ENCODE measurements around the gene KLF7.
"Not testable (repeated sequence)": the region's sequence is repeated elsewhere in the genome, so short reads cannot be mapped to it uniquely, and the experiment has no call there.

KLF7 gene

GRCh38 chr2:207066166-207066565, 99.6 kb downstream of the KLF7 start:
- no peak for DNase-seq (ENCODE audit: low read depth in 3 of 3)

DNA sequence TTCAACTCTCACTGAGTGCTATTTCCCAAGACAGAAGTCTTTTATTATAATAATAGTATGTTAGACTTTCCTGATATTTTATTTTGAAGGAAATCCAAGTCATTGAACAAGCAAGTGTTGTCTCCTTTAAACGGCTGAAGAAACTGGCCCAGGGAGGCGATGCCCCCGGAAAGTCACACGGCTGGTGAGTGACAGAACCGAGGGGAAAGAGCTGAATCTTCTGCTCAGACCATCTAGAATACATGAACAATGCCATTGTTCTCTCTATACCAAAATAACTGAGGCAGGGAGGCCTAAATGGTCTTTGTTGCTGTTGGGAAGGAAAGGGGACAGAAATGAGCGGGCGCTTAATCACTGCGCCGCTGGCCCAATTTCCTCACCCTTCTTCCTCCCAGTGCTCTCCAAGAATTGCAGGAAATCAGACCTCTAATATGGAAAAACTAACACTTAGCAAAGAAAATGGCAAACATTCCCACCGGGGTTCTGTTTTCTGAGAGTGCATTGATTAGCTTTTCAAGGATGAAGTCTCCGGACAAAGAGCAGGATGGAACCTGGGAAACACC, 101.5 kb downstream of the KLF7 start:
- DNase-seq (ENCODE audit: low read depth in 3 of 3), result no peak

DNA sequence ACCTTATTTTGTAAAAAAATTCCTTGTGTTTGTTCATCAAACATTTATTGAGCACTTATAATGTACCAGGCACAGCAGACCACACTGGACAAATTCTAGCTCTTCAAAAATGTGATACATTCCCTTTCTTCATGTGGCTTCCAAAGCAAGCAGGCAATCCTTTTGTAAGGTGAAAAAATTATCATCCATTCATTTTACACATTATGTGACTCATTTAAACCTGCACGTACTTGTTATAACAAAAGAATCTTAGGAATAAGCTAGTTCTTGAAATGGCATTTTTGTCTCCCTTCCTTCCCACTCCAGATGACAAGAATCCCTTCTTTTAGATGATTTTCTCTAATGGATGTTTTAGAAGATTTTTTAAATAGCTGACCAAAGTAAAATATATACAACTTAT, 104.6 kb downstream of the KLF7 start:
- DNase-seq (ENCODE audit: low read depth in 3 of 3), result no peak

- DNase-seq (ENCODE audit: low read depth in 3 of 3), result no peak
Measured at GRCh38 chr2:207055257-207055656, 110.5 kb downstream of the KLF7 start.

DNA sequence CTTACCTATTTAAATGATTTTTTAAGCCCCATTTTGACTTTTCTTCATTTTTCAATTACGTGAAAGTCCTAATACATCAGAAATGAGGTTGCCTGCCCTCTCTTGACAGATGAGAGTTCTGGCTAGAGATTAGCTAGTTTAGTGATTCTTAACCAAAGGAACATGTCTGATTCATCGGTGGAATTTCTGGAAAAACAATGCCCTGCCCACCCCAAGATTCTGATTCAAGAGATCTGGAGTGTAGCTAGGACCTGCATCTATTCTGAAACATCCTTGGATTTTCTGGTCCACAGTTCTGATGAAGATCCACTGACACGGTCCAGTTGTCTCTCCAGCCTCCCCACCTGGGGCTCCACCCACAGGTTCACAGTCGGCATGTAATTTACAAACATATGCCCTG, 111.2 kb downstream of the KLF7 start:
- no peak for DNase-seq (ENCODE audit: low read depth in 3 of 3)

GRCh38 chr2:207051385-207051965, 114.3 kb downstream of the KLF7 start:
- DNase-seq (ENCODE audit: low read depth in 3 of 3), result no peak

DNA sequence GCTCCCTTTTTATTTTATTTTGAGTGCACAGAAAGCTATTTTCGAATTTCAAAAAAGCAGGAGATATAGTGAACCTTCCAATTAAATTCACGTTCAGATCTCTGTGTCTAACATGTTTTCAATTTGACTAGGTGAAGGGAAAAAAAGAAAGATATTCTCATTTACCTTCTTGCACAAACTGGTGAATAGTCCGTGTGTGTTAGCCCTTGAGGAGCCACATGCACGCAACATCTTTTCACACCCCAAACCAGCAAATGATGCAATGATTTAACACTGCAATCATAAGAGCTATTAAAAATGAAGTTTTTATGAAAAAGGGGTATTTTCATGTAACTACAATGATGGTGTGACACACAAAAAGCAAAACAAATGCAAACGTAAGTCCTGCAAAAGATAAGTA, 116.6 kb downstream of the KLF7 start:
- no peak for DNase-seq (ENCODE audit: low read depth in 3 of 3)

DNA sequence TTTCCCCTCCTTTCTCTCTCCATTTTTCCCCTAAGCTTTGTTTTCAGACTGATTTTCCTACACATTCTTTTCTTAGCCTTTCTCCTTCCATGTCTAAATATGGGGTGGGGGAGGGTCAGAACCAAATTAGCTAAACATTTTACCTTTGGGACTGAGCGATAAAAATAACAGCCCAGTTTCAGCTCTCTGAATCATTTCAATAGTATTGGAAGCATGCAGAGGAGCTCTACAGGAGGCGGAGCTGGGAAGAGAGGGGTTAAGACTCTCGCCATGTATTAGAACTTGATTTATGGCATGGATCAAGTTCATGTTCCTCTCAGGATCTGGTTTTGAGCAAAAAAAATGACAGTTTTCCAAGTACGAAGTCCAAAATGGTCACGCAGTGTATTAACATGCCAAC, 117.3 kb downstream of the KLF7 start:
- no peak for DNase-seq (ENCODE audit: low read depth in 3 of 3)

DNA sequence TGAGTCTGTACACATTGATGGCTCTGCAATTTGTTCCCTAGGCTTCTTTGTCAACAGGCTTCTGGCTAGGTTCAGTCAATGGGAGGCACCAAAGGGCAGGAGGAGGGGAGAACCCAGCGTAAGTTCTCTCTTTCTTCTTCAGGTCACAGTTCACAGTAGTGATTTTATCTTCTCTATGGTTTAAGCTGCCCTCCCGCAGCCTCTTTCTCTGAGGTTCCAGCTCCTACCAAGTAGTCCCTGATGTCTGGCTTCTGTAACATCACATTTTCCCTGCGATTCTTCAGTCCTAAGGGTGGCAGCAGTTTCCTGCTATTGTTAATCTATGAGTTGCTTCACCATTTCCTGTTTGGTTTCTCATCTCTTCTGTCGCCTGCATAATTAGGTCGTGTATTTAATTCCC, 119.0 kb downstream of the KLF7 start:
- DNase-seq (ENCODE audit: low read depth in 3 of 3), result peak in 2 of 3 experiments; percentile 1 to 3

- DNase-seq (ENCODE audit: low read depth in 3 of 3), result no peak
Measured at GRCh38 chr2:207045531-207045930, 120.2 kb downstream of the KLF7 start.

GRCh38 chr2:207044379-207045362, 121.1 kb downstream of the KLF7 start:
- no peak for DNase-seq (ENCODE audit: low read depth in 3 of 3)

GRCh38 chr2:207042841-207043240, 122.9 kb downstream of the KLF7 start:
- DNase-seq (ENCODE audit: low read depth in 3 of 3), result no peak

DNA sequence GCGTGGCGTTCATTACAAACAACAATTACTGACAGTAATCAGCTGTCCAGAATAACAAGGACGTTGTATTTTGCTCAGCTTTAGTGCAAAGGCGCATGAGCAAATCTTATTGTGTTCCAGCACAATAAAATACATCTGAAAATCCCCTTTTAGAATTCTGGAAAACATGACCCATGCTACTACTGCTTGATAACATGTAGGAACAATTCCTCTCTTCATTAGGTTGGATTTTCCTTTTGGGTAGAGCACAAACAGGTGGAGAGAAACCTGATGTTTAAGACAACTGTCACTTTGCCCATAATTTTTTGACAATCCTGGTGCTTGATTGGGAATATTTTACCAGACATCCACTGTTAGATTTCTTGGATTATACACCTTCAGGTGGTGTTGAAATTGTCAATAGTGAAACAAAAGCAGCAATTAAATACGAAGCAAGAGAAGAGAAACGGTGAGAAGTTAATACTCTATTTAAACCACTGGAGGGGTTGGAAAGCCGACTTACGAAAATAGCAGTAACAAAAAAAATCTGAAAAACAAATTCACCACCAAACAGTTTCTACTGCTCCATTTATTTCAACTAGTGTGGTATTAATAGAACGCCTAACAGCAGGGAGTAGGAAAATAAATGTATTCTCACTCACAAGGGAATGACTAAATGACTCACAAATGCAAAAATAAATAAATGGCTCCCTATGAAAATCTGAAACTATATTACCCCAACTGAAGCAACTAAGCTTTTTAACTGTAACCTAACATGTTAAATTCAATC, 123.8 kb downstream of the KLF7 start:
- DNase-seq (ENCODE audit: low read depth in 3 of 3), result no peak

GRCh38 chr2:207041279-207041678, 124.5 kb downstream of the KLF7 start:
- no peak for DNase-seq (ENCODE audit: low read depth in 3 of 3)

DNA sequence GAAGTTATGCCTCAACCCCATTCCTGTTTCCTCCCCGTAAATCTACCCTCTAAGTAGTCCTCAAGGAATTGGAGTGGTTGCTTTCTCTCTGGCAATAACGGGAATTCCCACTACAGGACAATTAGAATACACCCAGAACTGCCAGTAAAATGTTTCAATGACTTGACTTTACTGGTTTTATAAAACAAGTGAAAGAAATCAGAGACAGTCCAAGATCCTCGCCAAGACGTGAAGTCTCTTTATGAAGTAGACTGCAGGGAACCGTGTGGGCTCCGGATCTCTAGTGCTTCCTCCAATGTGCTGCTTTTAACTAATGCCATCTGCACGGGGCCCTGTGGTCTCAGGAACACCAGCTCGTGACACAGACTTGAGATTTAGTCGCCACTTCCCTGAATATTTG, 125.1 kb downstream of the KLF7 start:
- no peak for DNase-seq (ENCODE audit: low read depth in 3 of 3)

- no peak for DNase-seq (ENCODE audit: low read depth in 3 of 3)
Measured at GRCh38 chr2:207039225-207039624, 126.5 kb downstream of the KLF7 start.

DNA sequence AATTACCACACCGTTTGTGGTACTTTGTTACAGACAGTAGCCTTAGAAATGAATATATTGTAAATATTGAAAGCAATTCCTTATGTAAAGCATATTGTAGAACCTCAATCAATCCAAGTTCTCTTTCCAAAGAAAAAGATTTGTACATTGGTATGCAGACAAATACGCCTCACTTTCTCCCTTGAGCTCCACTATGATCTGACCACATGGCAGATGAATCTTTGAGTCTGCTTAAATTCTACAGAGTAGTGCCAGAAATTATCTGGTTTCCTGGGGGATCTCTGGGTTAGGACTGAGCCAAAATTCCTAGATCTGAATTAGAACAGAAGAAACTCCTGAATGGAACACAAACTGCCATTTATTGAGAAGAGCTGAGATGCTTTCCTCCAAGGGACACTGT, 127.4 kb downstream of the KLF7 start:
- no peak for DNase-seq (ENCODE audit: low read depth in 3 of 3)

GRCh38 chr2:207037896-207038295, 127.9 kb downstream of the KLF7 start:
- DNase-seq (ENCODE audit: low read depth in 3 of 3), result no peak

DNA sequence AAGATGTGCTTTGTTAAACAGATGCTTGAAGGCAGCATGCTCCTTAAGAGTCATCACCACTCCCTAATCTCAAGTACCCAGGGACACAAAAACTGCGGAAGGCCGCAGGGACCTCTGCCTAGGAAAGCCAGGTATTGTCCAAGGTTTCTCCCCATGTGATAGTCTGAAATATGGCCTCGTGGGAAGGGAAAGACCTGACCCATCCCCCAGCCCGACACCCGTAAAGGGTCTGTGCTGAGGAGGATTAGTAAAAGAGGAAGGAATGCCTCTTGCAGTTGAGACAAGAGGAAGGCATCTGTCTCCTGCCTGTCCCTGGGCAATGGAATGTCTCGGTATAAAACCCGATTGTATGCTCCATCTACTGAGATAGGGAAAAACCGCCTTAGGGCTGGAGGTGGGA, 128.7 kb downstream of the KLF7 start:
- not testable (repeated sequence) for DNase-seq (ENCODE audit: low read depth in 3 of 3)

DNA sequence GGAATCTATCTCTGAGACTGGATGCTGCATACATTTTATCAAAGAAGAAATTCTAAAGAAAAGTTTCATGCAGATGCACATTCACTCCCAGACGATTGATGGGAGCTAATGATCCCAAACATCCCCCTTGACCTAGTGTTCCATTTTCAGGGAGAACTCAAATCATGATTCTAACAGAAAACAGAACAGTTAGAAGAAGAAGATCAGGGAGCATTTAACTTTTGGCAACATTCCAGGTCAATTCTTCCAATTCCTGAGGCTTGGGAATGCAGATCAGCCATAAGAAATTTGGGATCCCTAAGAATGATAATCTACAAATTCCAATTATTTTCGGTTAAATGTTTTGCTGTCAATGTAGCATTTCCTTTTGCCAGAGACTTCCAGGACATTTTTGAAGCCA, 129.9 kb downstream of the KLF7 start:
- DNase-seq (ENCODE audit: low read depth in 3 of 3), result no peak

GRCh38 chr2:207032490-207032889, 133.3 kb downstream of the KLF7 start:
- no peak for DNase-seq (ENCODE audit: low read depth in 3 of 3)

Data from stimulated activated CD4-positive, alpha-beta T cell treated with anti-CD3 and anti-CD28 coated beads, TNF-alpha, amount 100 ng/mL, for 4 hours (primary cell).